KMS-11 (cell line): Measurements from ENCODE around the gene STEAP2.

Source experiments
- H2AFZ ChIP-seq: fragments of 200-600 bp; sonication (generic); 2 replicates; pipeline ENCODE4 v1.6.1; 2016; ENCODE audit warnings: antibody characterized with exemption, mixed run types, low read depth
- H3K27ac ChIP-seq: fragments of 200-600 bp; sonication (generic); 2 replicates; pipeline ENCODE4 v1.6.1; 2016; ENCODE audit warnings: mild to moderate bottlenecking, mixed run types
- H3K27me3 ChIP-seq: fragments of 200-600 bp; sonication (generic); 2 replicates; pipeline ENCODE4 v1.6.1; 2017; ENCODE audit warnings: mild to moderate bottlenecking, low read depth, mixed run types, moderate library complexity; ENCODE audit not compliant: insufficient read depth
- H3K36me3 ChIP-seq: fragments of 200-600 bp; sonication (generic); 2 replicates; pipeline ENCODE4 v1.6.1; 2017; ENCODE audit warnings: mild to moderate bottlenecking, mixed run types; ENCODE audit not compliant: insufficient read depth
- H3K4me1 ChIP-seq: fragments of 200-600 bp; sonication (generic); 2 replicates; pipeline ENCODE4 v1.6.1; 2016; ENCODE audit warnings: mild to moderate bottlenecking, low read depth, mixed run types; ENCODE audit not compliant: poor library complexity, severe bottlenecking
- H3K4me2 ChIP-seq: fragments of 200-600 bp; sonication (generic); 2 replicates; pipeline ENCODE4 v1.7.0; 2016; ENCODE audit warnings: mild to moderate bottlenecking, mixed run types
- H3K4me3 ChIP-seq: fragments of 200-600 bp; sonication (generic); IDR thresholded peaks from 2 replicates; pipeline ENCODE4 v1.6.1; 2017; ENCODE audit warnings: low read depth, low read length, mixed read lengths; ENCODE audit not compliant: insufficient read depth
- H3K79me2 ChIP-seq: fragments of 200-600 bp; sonication (generic); 2 replicates; pipeline ENCODE4 v1.6.1; 2016; ENCODE audit warnings: low read depth, mixed run types; ENCODE audit not compliant: insufficient read depth
- H3K9ac ChIP-seq: fragments of 200-600 bp; sonication (generic); 2 replicates; pipeline ENCODE4 v1.6.1; 2016; ENCODE audit warnings: mild to moderate bottlenecking, mixed run types
- H4K20me1 ChIP-seq: fragments of 200-600 bp; sonication (generic); 2 replicates; pipeline ENCODE4 v1.6.1; 2016; ENCODE audit warnings: mild to moderate bottlenecking, mixed run types; ENCODE audit not compliant: insufficient read depth
- CTCF ChIP-seq: fragments of 200-600 bp; sonication (generic); conservative IDR thresholded peaks from 2 replicates; pipeline ENCODE4 v1.6.1; 2017; ENCODE audit warnings: low read depth, mild to moderate bottlenecking, antibody characterized with exemption, low read length, moderate library complexity, mixed read lengths

Gene STEAP2

GRCh38 chr7:90216080-90216674 lies 4.6 kb downstream of the STEAP2 start:
- no peak overlapping the region for H3K4me3 ChIP-seq
- no peak overlapping the region for H2AFZ ChIP-seq
- no peaks in the 10 kb centered on the region for H3K27me3 ChIP-seq
- no peak overlapping the region for H3K4me2 ChIP-seq
- H3K4me1 ChIP-seq = no peaks in the 10 kb centered on the region
- TF ChIP-seq CTCF = no peak
- no peak overlapping the region for H3K9ac ChIP-seq
- no peaks in the 10 kb centered on the region for H3K36me3 ChIP-seq
- H4K20me1 ChIP-seq = no peaks in the 10 kb centered on the region
- H3K27ac ChIP-seq = no peak overlapping the region
- H3K79me2 ChIP-seq = no peaks in the 10 kb centered on the region

GRCh38 chr7:90216771-90217170 lies 5.2 kb downstream of the STEAP2 start:
- no peak overlapping the region for H3K27ac ChIP-seq

DNA sequence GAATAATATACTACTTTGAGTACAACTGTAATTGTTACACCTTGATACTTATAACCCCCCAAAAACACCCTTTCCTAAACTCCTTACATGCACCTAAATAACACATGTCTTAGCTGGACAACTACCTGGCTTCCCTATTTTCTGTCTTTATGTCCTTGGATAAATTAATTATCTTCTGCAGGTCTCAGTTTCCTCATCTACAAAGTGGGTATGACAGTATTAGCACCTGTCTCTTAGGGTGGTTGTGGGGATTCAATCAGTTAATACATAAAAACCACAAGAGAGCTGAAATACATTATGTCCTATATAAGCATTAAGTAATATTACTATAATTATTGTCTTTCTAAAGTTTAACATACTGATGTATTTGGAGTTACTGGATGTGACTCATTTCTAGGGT lies 10.8 kb downstream of the STEAP2 start:
- Histone ChIP-seq H4K20me1 (no peaks in the 10 kb centered on the region), H3K4me2 (no peak overlapping the region), H3K4me3 (no peak overlapping the region), H2AFZ (no peak overlapping the region), H3K36me3 (no peaks in the 10 kb centered on the region), H3K27me3 (no peaks in the 10 kb centered on the region), H3K79me2 (no peaks in the 10 kb centered on the region), H3K27ac (no peak overlapping the region), H3K4me1 (no peaks in the 10 kb centered on the region), H3K9ac (no peak overlapping the region)
- TF ChIP-seq CTCF = no peak

More at GRCh38 chr7:90216771-90217170, 5.2 kb downstream of the STEAP2 start:
- H3K4me1 ChIP-seq = no peaks in the 10 kb centered on the region
- H3K27me3 ChIP-seq = no peaks in the 10 kb centered on the region
- H3K9ac ChIP-seq = no peak overlapping the region
- H3K36me3 ChIP-seq = no peaks in the 10 kb centered on the region
- H3K4me2 ChIP-seq = no peak overlapping the region
- no peaks in the 10 kb centered on the region for H4K20me1 ChIP-seq
- H2AFZ ChIP-seq = no peak overlapping the region
- H3K4me3 ChIP-seq = no peak overlapping the region
- no peak for TF ChIP-seq CTCF
- H3K79me2 ChIP-seq = no peaks in the 10 kb centered on the region

DNA sequence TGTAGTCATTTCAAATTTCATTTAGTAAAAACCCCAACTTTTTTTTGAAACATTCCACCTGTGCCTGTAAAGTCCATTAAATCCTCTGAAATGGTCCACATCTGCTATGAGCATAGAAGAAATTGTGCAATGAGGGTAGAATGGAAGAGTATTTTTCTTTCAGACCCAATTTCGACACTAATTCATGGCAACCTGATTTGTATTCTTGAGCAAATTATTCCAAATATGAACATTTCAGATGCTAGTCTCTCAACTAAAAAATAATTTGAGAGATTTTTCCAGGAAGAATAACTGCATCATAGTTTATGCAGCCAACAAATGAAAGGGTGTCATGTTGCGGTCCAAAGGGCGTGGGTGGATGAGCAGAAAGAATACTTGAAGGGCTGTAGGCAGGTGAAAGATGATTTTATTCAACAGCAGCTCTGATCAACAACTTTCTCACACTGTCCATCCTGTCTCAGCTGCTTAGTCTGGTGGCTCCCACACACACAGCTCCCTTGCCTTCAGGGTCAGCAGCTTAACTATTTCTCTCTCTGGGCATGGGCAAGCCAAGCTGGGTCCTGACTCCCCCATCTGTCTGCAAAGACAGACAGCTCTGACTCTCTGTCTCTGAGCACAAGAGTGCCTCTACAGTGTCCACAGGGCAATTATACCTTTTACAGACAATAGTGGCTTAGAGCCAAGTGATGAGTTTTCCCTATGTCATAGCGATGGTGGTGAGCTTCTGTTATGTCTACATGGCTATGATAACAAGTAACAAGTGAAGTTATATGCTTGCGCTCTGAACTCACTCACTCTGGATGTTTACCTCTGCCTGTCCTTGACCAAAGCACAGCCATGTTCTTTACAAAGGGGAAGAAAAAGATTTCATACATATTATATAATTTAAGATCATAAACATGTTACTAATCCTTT lies 11.5 kb downstream of the STEAP2 start:
- H3K36me3 ChIP-seq = no peaks in the 10 kb centered on the region
- H3K9ac ChIP-seq = no peak overlapping the region
- no peaks in the 10 kb centered on the region for H3K4me1 ChIP-seq
- no peaks in the 10 kb centered on the region for H4K20me1 ChIP-seq
- H3K27ac ChIP-seq = no peak overlapping the region
- H3K79me2 ChIP-seq = no peaks in the 10 kb centered on the region
- no peak overlapping the region for H3K4me3 ChIP-seq
- TF ChIP-seq CTCF = no peak
- no peak overlapping the region for H3K4me2 ChIP-seq
- no peak overlapping the region for H2AFZ ChIP-seq
- no peaks in the 10 kb centered on the region for H3K27me3 ChIP-seq
